ENCODE data around the gene PKP4. TPM values are rescaled to one million over a fixed set of nuclear protein-coding genes. Genes with fewer than 3 reads are reported as not detected.

Gene PKP4
- total and polyA plus RNA-seq, 9 of the 15 experiments (the other 6 are each of a cell fraction or from before 2014, with no cell fraction given), result 24.6 to 99.1 (median 74.0) TPM

- peaks cover 98% of the 10 kb centered on the region for H3K79me2 ChIP-seq (ENCODE audit: control insufficient read depth, insufficient read depth, low read length)
- WGBS (ENCODE audit: insufficient coverage, low coverage, missing lambda C conversion rate), result 52% methylated on average over 6 of the region's 6 CpGs
- intact Hi-C loops (cut with micrococcal nuclease), result loop anchor here (5.0 kb wide), 1 partner anchor 281 kb away; no protein-coding TSS in a partner anchor
Observed at GRCh38 chr2:158463496-158464095, 6.8 kb downstream of the PKP4 start.

More at GRCh38 chr2:158463496-158464095, 6.8 kb downstream of the PKP4 start:
- H3K9me3 ChIP-seq (replicated peaks; ENCODE audit: control insufficient read depth, insufficient read depth, low read depth, low read length), result no peaks in the 10 kb centered on the region
- no peak overlapping the region for H3K4me3 ChIP-seq
- H3K27ac ChIP-seq (ENCODE audit: extremely low read depth, low read depth, low read length), result no peak overlapping the region
- peaks cover 3 to 32% of the 10 kb centered on the region in 2 experiments for H3K4me1 ChIP-seq (replicated peaks in 1 of 2; ENCODE audit: control insufficient read depth in 2 of 2, insufficient read depth in 2 of 2, low read length in 2 of 2)
- no peak overlapping the region; the same call in 1 of the 2 replicates for H3K4me2 ChIP-seq (ENCODE audit: insufficient read depth, low read length)
- POLR2A ChIA-PET, result interaction anchor here (0.5 to 1.6 kb wide), 3 partner anchors 13 to 155 kb away, joined by 3 read pairs; no protein-coding TSS in a partner anchor
- TF ChIP-seq CEBPG (CRISPR knock-in tag; IDR thresholded peaks at IDR 0.05) (no peak), CEBPG (tag; conservative IDR thresholded peaks at IDR 0.05 in 1 of 2, IDR thresholded peaks at IDR 0.05 in 1 of 2) (peak; percentile 48 to 52; a peak in 1 of 4 replicates), CEBPB (tag; IDR thresholded peaks at IDR 0.05) (peak; percentile 87), ARID4B (CRISPR knock-in tag; IDR thresholded peaks at IDR 0.05) (no peak), EHMT2 (IDR thresholded peaks at IDR 0.05) (no peak)
- CTCF ChIA-PET (ENCODE audit: low intra/inter-chr PET ratio), result no interaction called here
- ATAC-seq (peak; percentile 61), DNase-seq (ENCODE audit: extremely low read depth in 1 of 4, low spot score in 3 of 4) (peak in 2 of 4 experiments; percentile 17 to 37), FAIRE-seq (no peak)
- H3K27me3 ChIP-seq (ENCODE audit: control insufficient read depth in 2 of 2, insufficient read depth in 2 of 2, low read length in 2 of 2), result no peaks in the 10 kb centered on the region
- peak overlapping the region in 1 of 2 experiments; percentile 74; a peak in 1 of 4 replicates for H3K9ac ChIP-seq (ENCODE audit: insufficient read depth in 1 of 2, low read depth in 2 of 2, low read length in 2 of 2)
- in situ Hi-C loops (cut with MboI), result no loop called here
- peaks cover 26% of the 10 kb centered on the region for H3K36me3 ChIP-seq (ENCODE audit: control insufficient read depth, insufficient read depth, low read length)
- peaks cover 25% of the 10 kb centered on the region for H4K20me1 ChIP-seq (replicated peaks; ENCODE audit: control insufficient read depth, insufficient read depth, low read length)
- no peaks in the 10 kb centered on the region for H3K9me1 ChIP-seq (ENCODE audit: control insufficient read depth, insufficient read depth, low read length)
- H2AFZ ChIP-seq (ENCODE audit: low read depth, low read length), result no peak overlapping the region
- BruUV-seq (replicated peaks), result no TSS peak
